GM21423 (cell line): ENCODE results near the gene RAMP3.
"Not testable (repeated sequence)": the region's sequence is repeated elsewhere in the genome, so short reads cannot be mapped to it uniquely, and the experiment has no call there.

Experiments
- ATAC-seq: cut with Tn5 transposase; IDR thresholded peaks from one replicate; pipeline ENCODE4 v1.9.1; 2021; ENCODE audit warnings: mild to moderate bottlenecking, moderate library complexity; ENCODE audit not compliant: unreplicated experiment

RAMP3 gene

DNA sequence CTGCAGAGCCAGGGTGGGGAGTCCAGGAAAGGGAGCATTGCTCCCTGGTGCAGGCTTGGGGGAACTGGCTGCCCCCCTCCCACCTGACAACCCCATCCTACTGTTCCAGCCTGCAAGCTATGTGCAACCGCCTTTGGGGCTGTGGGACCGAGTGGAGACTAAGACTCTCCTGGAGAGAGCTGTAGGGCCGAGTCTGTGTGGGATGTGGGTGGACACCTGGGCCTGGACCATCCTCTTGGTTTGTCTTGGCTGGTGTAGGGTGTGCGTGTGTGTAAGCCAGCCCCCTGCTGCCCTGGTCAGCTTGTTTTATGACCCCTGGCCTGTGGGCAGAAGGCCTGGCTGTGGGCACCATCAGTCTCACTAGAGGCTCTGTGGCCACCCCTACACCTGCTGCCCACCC lies 1.6 kb upstream of the RAMP3 start:
- ATAC-seq, result no peak

- no peak for ATAC-seq
Observed at GRCh38 chr7:45156516-45157272, 897 bp upstream of the RAMP3 start.

GRCh38 chr7:45157286-45157652 lies 322 bp upstream of the RAMP3 start:
- no peak for ATAC-seq

- ATAC-seq, result no peak
Observed at GRCh38 chr7:45158471-45158870, 880 bp downstream of the RAMP3 start.

GRCh38 chr7:45159296-45159695 lies 1.7 kb downstream of the RAMP3 start:
- ATAC-seq, result no peak

DNA sequence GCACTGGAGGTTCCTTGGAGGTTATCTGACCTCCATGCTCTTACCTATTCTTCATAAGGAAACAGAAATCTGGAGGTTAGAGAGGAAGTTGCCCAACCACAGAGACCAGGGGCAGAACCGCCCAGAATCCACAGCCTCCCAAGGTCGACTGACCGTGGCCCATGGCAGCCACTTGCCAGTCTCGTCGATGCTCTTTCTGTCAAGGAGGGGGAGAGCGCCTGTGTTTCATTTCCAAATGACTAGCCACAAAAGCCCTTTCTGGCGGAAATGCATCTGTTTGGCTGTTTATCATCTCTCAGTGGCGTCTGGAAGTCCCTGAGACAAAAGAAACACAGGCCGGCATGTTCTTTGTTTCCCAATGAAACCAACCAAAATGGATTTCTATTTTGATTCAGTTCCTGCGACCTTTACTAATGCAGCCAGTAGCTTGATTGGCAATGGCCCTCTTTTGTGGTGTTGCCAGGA lies 2.9 kb downstream of the RAMP3 start:
- ATAC-seq, result peak; percentile 56

- no peak for ATAC-seq
Observed at GRCh38 chr7:45161138-45161537, 3.5 kb downstream of the RAMP3 start.

DNA sequence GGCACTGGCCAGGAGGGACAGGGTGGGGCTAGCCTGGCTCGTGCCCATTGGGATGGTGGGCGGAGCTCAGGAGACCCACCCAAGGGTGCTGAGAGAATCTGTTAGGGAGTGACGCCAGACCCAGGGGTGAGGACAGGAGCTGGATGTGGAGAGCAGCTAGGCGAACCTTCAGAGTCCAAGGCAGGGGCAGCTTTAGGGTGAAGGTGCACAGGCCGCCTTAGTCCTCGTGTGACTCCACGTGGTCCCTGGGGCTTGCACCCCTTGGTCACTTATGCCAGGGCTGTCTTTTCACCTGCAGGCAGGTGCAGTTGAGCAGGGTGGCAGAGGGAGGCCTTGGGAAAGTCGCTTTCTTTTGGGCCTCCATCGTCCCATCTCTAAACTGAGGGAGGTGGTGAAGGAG lies 4.3 kb downstream of the RAMP3 start:
- no peak for ATAC-seq

GRCh38 chr7:45162311-45162845 lies 4.8 kb downstream of the RAMP3 start:
- ATAC-seq, result no peak

DNA sequence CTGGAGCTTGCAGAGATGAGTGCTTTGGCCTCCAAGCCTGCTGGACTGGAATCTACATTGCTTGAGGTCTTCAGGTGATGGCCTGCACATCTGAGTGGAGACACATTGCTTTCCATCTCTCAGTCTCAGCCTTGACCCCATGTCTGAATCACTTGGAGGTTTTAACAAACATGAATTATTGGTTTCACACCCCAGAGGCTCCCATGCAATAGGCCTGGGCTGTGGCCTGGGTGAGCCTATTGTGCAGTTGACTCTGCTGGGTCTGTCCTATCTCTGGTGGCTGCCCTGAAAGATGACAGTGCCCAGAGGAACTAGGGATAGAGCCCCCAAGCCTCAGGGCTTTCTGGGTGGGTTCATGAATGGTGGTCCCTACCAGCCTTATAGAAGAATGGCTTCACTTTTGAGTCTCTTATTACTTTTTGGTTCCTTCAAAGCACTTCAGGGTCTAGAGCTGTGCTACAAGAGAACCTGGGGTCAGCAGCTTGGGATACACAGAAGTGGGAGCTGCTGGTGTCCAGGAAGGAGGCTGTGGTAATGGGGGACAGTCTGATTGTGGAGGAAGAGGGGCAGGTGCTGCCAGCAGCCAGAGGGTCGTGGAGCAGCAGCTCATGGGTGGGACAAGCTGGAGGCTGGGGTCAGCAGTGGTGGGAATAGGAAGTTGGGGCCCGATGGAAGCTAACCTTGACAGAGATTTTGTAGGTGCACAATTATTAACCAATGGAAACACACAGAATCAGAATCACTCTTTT lies 5.5 kb downstream of the RAMP3 start:
- no peak for ATAC-seq

GRCh38 chr7:45163692-45164052 lies 6.1 kb downstream of the RAMP3 start:
- no peak for ATAC-seq

DNA sequence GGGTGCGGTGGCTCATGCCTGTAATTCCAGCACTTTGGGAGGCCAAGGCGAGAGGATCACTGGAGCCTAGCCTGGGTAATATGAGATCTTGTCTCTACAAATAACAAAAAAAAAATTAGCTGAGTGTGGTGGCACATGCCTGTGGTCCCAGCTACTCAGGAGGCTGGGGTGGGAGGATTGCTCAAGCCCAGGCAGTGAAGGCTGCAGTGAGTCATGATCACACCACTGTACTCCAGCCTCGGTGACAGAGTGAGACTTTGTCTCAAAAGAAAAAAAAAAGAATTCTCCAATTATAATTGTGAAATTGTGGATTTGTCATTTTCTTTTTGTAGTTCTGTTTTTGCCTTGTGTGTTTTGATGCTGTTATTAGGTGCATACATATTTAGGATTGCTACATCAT lies 6.7 kb downstream of the RAMP3 start:
- not testable (repeated sequence) for ATAC-seq

DNA sequence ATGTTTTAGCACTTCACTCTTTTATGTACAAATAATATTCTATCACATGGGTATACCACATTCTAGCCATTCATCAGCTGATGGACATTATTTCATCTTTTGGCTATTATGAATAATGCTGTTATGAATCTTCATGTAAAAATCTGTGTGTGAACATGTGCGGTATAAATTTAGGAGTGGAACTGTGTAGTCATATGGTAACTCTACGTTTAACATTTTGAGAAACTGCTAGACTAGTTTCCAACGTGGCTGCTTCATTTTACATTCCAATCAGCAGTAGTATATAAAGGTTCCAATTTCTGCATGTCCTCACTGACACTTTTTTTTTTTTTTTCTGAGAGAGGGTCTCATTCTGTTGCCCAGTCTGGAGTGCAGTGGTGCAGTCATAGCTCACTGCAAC lies 8.3 kb downstream of the RAMP3 start:
- no peak for ATAC-seq

DNA sequence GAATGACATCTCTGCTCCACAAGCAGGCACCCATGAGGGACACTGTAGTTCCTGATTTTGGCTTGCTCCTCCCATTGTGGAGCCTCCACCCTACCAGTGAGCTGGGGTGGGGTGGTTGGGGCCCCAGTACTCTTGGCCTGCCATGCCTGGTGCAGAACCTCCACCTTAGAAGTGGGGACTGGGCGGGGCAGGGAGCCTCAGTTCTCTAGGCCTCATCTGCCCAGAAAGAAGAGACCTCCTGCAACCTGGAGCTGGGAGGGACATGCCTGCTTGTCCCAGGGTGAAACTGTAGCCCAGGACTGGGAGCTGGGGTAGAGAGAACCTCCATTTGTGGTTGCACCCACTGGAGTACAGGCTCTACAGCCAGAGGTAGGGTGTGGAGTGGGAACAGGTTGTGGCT lies 14.4 kb downstream of the RAMP3 start:
- no peak for ATAC-seq

- ATAC-seq, result no peak
Observed at GRCh38 chr7:45173596-45174327, 16.2 kb downstream of the RAMP3 start.

DNA sequence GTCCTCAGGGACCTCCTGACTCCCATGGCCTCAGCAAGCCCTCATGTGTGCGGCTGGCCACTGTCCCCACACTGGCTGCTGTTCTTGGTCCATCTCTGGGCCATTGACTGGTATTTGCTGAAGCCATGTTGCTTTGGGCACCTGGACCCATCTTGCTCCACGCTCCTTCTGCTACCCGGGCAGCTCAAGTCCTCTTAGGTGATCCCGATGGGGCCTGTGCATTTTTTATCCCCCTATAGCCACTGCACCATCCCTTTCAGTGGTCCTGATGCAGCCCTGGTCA lies 16.7 kb downstream of the RAMP3 start:
- ATAC-seq, result no peak

- ATAC-seq, result no peak
Observed at GRCh38 chr7:45174966-45175765, 17.6 kb downstream of the RAMP3 start.

DNA sequence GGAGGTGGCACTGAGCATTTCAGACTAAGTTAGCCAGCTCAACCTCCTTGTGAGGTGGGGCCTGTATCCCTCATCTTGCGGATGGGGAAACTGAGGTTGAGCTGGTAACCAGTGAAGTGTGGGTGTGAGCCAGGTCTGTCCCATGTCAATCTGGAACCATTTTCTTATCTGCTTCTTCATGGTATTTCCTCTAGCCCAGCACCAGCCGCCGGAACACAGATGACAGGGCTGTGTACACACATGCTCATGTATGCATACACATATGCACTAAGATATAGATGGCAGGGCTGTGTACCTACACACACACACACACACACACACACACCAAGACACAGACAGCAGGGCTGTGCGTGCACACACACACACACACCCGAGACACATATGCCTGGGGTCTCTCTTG lies 18.5 kb downstream of the RAMP3 start:
- ATAC-seq, result no peak

- ATAC-seq, result no peak
Observed at GRCh38 chr7:45176886-45177731, 19.5 kb downstream of the RAMP3 start.

GRCh38 chr7:45177801-45178200 lies 20.2 kb downstream of the RAMP3 start:
- ATAC-seq, result no peak
